GM12892 (cell line): ENCODE results near the gene FBLN5.

Experiments
- POLR2A ChIP-seq: IDR thresholded peaks from 2 replicates; pipeline ENCODE4 v1.6.1; 2011; ENCODE audit warnings: low read depth, low read length, control low read depth
- POLR2AphosphoS5 ChIP-seq: IDR thresholded peaks from 2 replicates; pipeline ENCODE4 v1.6.1; 2011; ENCODE audit warnings: low read depth, low read length, control low read depth

GRCh38 chr14:91858536-91859275 lies 88.8 kb downstream of the FBLN5 start:
- TF ChIP-seq POLR2A, result no peak
- TF ChIP-seq POLR2AphosphoS5, result no peak
